Subcutaneous abdominal adipose tissue (tissue), 5 donors: ENCODE results near the gene SPATA22.
"Not testable (repeated sequence)": the region's sequence is repeated elsewhere in the genome, so short reads cannot be mapped to it uniquely, and the experiment has no call there.

Source experiments
- H3K27ac ChIP-seq: one replicate; pipeline ENCODE4 v1.7.0; 2013; ENCODE audit warnings: low read depth, mild to moderate bottlenecking, inconsistent platforms, low read length, moderate library complexity
- H3K27me3 ChIP-seq, 5 donors: one replicate each; pipeline ENCODE4 v1.7.0; 2013; ENCODE audit warnings: low read length in 5 of 5, inconsistent platforms in 1 of 5; ENCODE audit not compliant: control insufficient read depth in 5 of 5, insufficient read depth in 4 of 5
- H3K36me3 ChIP-seq, 5 donors: one replicate each; pipeline ENCODE4 v1.7.0; 2013; ENCODE audit warnings: low read length in 5 of 5; ENCODE audit not compliant: control insufficient read depth in 5 of 5, insufficient read depth in 5 of 5
- H3K4me1 ChIP-seq, 5 donors: one replicate each; pipeline ENCODE4 v1.7.0; 2013; ENCODE audit warnings: low read length in 5 of 5, mild to moderate bottlenecking in 3 of 5, moderate library complexity in 1 of 5; ENCODE audit not compliant: control insufficient read depth in 5 of 5, insufficient read depth in 5 of 5
- H3K4me3 ChIP-seq, 5 donors: one replicate each; pipeline ENCODE4 v1.7.0; 2013; ENCODE audit warnings: low read length in 5 of 5, low read depth in 1 of 5
- H3K9ac ChIP-seq, 5 donors: one replicate each; pipeline ENCODE4 v1.7.0; 2013; ENCODE audit warnings: low read length in 5 of 5, mild to moderate bottlenecking in 4 of 5, moderate library complexity in 3 of 5
- H3K9me3 ChIP-seq, 5 donors: one replicate each; pipeline ENCODE4 v1.7.0; 2013; ENCODE audit warnings: low read length in 5 of 5; ENCODE audit not compliant: control insufficient read depth in 5 of 5
- donor health status: healthy.
- donor health status: healthy.
- donor health status: healthy.
- donor health status: healthy.
- donor health status: healthy.

SPATA22 gene

GRCh38 chr17:3475812-3476610 is 4.4 kb upstream of the SPATA22 start, which contains the start of gene ASPA:
ASPA (plus strand) TSS chr17:3475997; CDS start chr17:3476160, 163 bp downstream.
- H3K36me3 ChIP-seq: peaks cover 0 to 2% (median 0%) of the 10 kb centered on the region in 5 donors
- peak within 1 kb of the TSS; percentile 52 to 97 (median 78) for H3K9ac ChIP-seq
- peak within 1 kb of the TSS; percentile 98 for H3K27ac ChIP-seq
- peaks cover 3 to 31% (median 25%) of the 10 kb centered on the region in 5 donors for H3K4me1 ChIP-seq
- H3K9me3 ChIP-seq: no peaks in the 10 kb centered on the region
- H3K27me3 ChIP-seq: no peaks in the 10 kb centered on the region
- H3K4me3 ChIP-seq: peak within 1 kb of the TSS; percentile 65 to 88 (median 75)

- Histone ChIP-seq H3K27me3 (no peaks in the 10 kb centered on the region), H3K9me3 (no peaks in the 10 kb centered on the region), H3K4me3 (peak overlapping the region in 2 of 5 donors; percentile 19 to 83), H3K9ac (peak overlapping the region in 4 of 5 donors; percentile 62 to 86 (median 79)), H3K27ac (peak overlapping the region; percentile 98), H3K4me1 (peaks cover 3 to 31% (median 25%) of the 10 kb centered on the region in 5 donors), H3K36me3 (peaks cover 0 to 2% (median 0%) of the 10 kb centered on the region in 5 donors)
These were observed 3.6 kb upstream of the SPATA22 start for GRCh38 chr17:3475251-3475685.

- Histone ChIP-seq H3K4me3 (peak overlapping the region in 1 of 5 donors; percentile 9), H3K4me1 (peaks cover 3 to 31% (median 25%) of the 10 kb centered on the region in 5 donors), H3K27me3 (no peaks in the 10 kb centered on the region), H3K9me3 (no peaks in the 10 kb centered on the region), H3K9ac (peak overlapping the region in 3 of 5 donors; percentile 56 to 86 (median 81)), H3K27ac (peak overlapping the region; percentile 98), H3K36me3 (no peaks in the 10 kb centered on the region)
These were observed 2.6 kb upstream of the SPATA22 start for GRCh38 chr17:3474212-3474611.

- H3K27ac ChIP-seq: no peak overlapping the region
- no peaks in the 10 kb centered on the region for H3K27me3 ChIP-seq
- H3K4me3 ChIP-seq: no peak overlapping the region
- no peaks in the 10 kb centered on the region for H3K9me3 ChIP-seq
- H3K36me3 ChIP-seq: no peaks in the 10 kb centered on the region
- no peak overlapping the region for H3K9ac ChIP-seq
- peaks cover 3 to 28% (median 25%) of the 10 kb centered on the region in 5 donors for H3K4me1 ChIP-seq
These were observed 518 bp upstream of the SPATA22 start for GRCh38 chr17:3472137-3472536.

- H3K27me3 ChIP-seq: no peaks in the 10 kb centered on the region
- H3K4me1 ChIP-seq: peaks cover 0 to 10% (median 9%) of the 10 kb centered on the region in 5 donors
- H3K4me3 ChIP-seq: no peak overlapping the region
- no peak overlapping the region for H3K9ac ChIP-seq
- no peak overlapping the region for H3K27ac ChIP-seq
- no peaks in the 10 kb centered on the region for H3K36me3 ChIP-seq
- H3K9me3 ChIP-seq: no peaks in the 10 kb centered on the region
These were observed 2.1 kb downstream of the SPATA22 start for GRCh38 chr17:3469529-3469928.

- not testable (repeated sequence) for H3K4me1 ChIP-seq, H3K27me3 ChIP-seq, H3K4me3 ChIP-seq, H3K36me3 ChIP-seq, H3K27ac ChIP-seq, H3K9ac ChIP-seq, H3K9me3 ChIP-seq
These were observed 5.3 kb downstream of the SPATA22 start for GRCh38 chr17:3466355-3466754.

- no peaks in the 10 kb centered on the region for H3K27me3 ChIP-seq
- H3K4me1 ChIP-seq: peaks cover 0 to 5% (median 0%) of the 10 kb centered on the region in 5 donors
- no peak overlapping the region for H3K4me3 ChIP-seq
- no peaks in the 10 kb centered on the region for H3K36me3 ChIP-seq
- peaks cover 0 to 4% (median 0%) of the 10 kb centered on the region in 5 donors for H3K9me3 ChIP-seq
- no peak overlapping the region for H3K27ac ChIP-seq
- no peak overlapping the region for H3K9ac ChIP-seq
These were observed 23.5 kb downstream of the SPATA22 start for GRCh38 chr17:3448059-3448665.

- no peaks in the 10 kb centered on the region for H3K36me3 ChIP-seq
- peaks cover 0 to 5% (median 0%) of the 10 kb centered on the region in 5 donors for H3K4me1 ChIP-seq
- no peak overlapping the region for H3K9ac ChIP-seq
- H3K9me3 ChIP-seq: peaks cover 0 to 4% (median 0%) of the 10 kb centered on the region in 5 donors
- no peak overlapping the region for H3K4me3 ChIP-seq
- no peak overlapping the region for H3K27ac ChIP-seq
- no peaks in the 10 kb centered on the region for H3K27me3 ChIP-seq
These were observed 24.0 kb downstream of the SPATA22 start for GRCh38 chr17:3447625-3448024.

GRCh38 chr17:3440451-3440850 is 31.2 kb downstream of the SPATA22 start:
- Histone ChIP-seq H3K4me1 (no peaks in the 10 kb centered on the region), H3K36me3 (no peaks in the 10 kb centered on the region), H3K27ac (no peak overlapping the region), H3K9ac (no peak overlapping the region), H3K4me3 (no peak overlapping the region), H3K27me3 (no peaks in the 10 kb centered on the region), H3K9me3 (no peaks in the 10 kb centered on the region)

GRCh38 chr17:3438368-3438767 is 33.3 kb downstream of the SPATA22 start:
- Histone ChIP-seq H3K9me3 (no peaks in the 10 kb centered on the region), H3K27ac (no peak overlapping the region), H3K27me3 (no peaks in the 10 kb centered on the region), H3K4me3 (no peak overlapping the region), H3K9ac (no peak overlapping the region), H3K36me3 (no peaks in the 10 kb centered on the region), H3K4me1 (no peaks in the 10 kb centered on the region)
